SK-N-SH (cell line): ENCODE measurements around the gene FAM181A. TPM values are rescaled to one million over a fixed set of nuclear protein-coding genes. Genes with fewer than 3 reads are reported as not detected.

ENCODE experiments used
- CTCF ChIA-PET: fragments of 300-600, 350-600 bp; formaldehyde crosslinking; extraction: SDS; loops from one replicate; lab custom pipeline; 2021; lab: Yijun Ruan, JAX
- POLR2A ChIA-PET: fragments of 350-600 bp; sonication (Branson Sonifier 250); formaldehyde crosslinking; extraction: SDS; loops from one replicate; lab custom pipeline; 2020; ENCODE audit warnings: antibody characterized with exemption, inconsistent platforms; lab: Yijun Ruan, JAX
- DNase-seq: peaks from one replicate; pipeline ENCODE4 v3.0.0; 2012
- H2AFZ ChIP-seq: fragments of 200-600 bp; sonication (generic); 2 replicates; pipeline ENCODE4 v1.8.1; 2016; ENCODE audit warnings: antibody characterized with exemption, mild to moderate bottlenecking, low read depth
- H3F3A ChIP-seq: fragments of 200-600 bp; sonication (generic); replicated peaks from 2 replicates; pipeline ENCODE3; 2016; ENCODE audit warnings: antibody characterized with exemption, mild to moderate bottlenecking; ENCODE audit not compliant: insufficient read depth
- H3K27ac ChIP-seq, 2 experiments: fragments of 200-500 bp in 1 of 2; fragments of 200-600 bp in 1 of 2; sonication (Bioruptor generic) in 1 of 2; sonication (generic), shearing (Covaris generic) in 1 of 2; 2 replicates each; pipeline versions ENCODE4 v1.5.1 to v1.6.1; 2014 to 2016; ENCODE audit warnings: low read depth in 2 of 2, inconsistent platforms in 1 of 2, low read length in 1 of 2, mild to moderate bottlenecking in 1 of 2, mixed read lengths in 1 of 2
- H3K27me3 ChIP-seq: fragments of 200-600 bp; sonication (generic), shearing (Covaris generic); 2 replicates; pipeline ENCODE4 v1.6.1; 2016; ENCODE audit warnings: mixed run types; ENCODE audit not compliant: insufficient read depth
- H3K36me3 ChIP-seq, 2 experiments: fragments of 200-500 bp in 1 of 2; fragments of 200-600 bp in 1 of 2; sonication (Bioruptor generic) in 1 of 2; sonication (generic) in 1 of 2; replicated peaks in 1 of 2; 2 replicates each; pipeline versions ENCODE3 to v1.5.1; 2014 to 2016; ENCODE audit warnings: low read length in 1 of 2, mild to moderate bottlenecking in 1 of 2; ENCODE audit not compliant: insufficient read depth in 2 of 2, control insufficient read depth in 1 of 2
- H3K4me1 ChIP-seq, 2 experiments: fragments of 200-500 bp in 1 of 2; fragments of 200-600 bp in 1 of 2; sonication (Bioruptor generic) in 1 of 2; sonication (generic), shearing (Covaris generic) in 1 of 2; 2 replicates each; pipeline versions ENCODE4 v1.5.1 to v1.6.1; 2014 to 2016; ENCODE audit warnings: low read depth in 1 of 2, low read length in 1 of 2, mixed run types in 1 of 2; ENCODE audit not compliant: insufficient read depth in 2 of 2, control insufficient read depth in 1 of 2
- H3K4me2 ChIP-seq: fragments of 200-600 bp; sonication (generic), shearing (Covaris generic); 2 replicates; pipeline ENCODE4 v1.6.1; 2017; ENCODE audit warnings: mixed run types
- H3K4me3 ChIP-seq, 2 experiments: fragments of 200-500 bp in 1 of 2; fragments of 200-600 bp in 1 of 2; sonication (Bioruptor generic) in 1 of 2; sonication (generic), shearing (Covaris generic) in 1 of 2; 2 replicates each; pipeline versions ENCODE4 v1.5.1 to v1.8.1; 2014 to 2016; ENCODE audit warnings: low read depth in 2 of 2, inconsistent platforms in 1 of 2, low read length in 1 of 2, mild to moderate bottlenecking in 1 of 2, mixed read lengths in 1 of 2, moderate library complexity in 1 of 2
- H3K79me2 ChIP-seq: fragments of 200-600 bp; sonication (generic); 2 replicates; pipeline ENCODE4 v1.8.1; 2017; ENCODE audit warnings: mild to moderate bottlenecking; ENCODE audit not compliant: insufficient read depth
- H3K9ac ChIP-seq: fragments of 200-600 bp; sonication (generic); 2 replicates; pipeline ENCODE4 v1.6.1; 2017; ENCODE audit warnings: mixed run types
- H3K9me2 ChIP-seq: fragments of 200-600 bp; sonication (generic); 2 replicates; pipeline ENCODE4 v1.6.1; 2017; ENCODE audit warnings: mixed run types
- H3K9me3 ChIP-seq: fragments of 200-600 bp; sonication (generic); 2 replicates; pipeline ENCODE4 v1.6.1; 2017; ENCODE audit warnings: mixed run types, mild to moderate bottlenecking, moderate library complexity
- H4K20me1 ChIP-seq: fragments of 200-600 bp; sonication (generic); 2 replicates; pipeline ENCODE4 v1.6.1; 2017; ENCODE audit warnings: mild to moderate bottlenecking, mixed run types; ENCODE audit not compliant: insufficient read depth
- CHD2 ChIP-seq: fragments of 150-350 bp; IDR thresholded peaks from 2 replicates; pipeline ENCODE4 v1.6.1; 2018; ENCODE audit warnings: low read length; ENCODE audit not compliant: partially characterized antibody
- ELF1 ChIP-seq: IDR thresholded peaks from 2 replicates; pipeline ENCODE4 v1.4.0; 2012
- EP300 ChIP-seq, 2 experiments: IDR thresholded peaks; 2 replicates each; pipeline versions ENCODE4 v1.4.0 to v1.6.1; 2012; ENCODE audit warnings: borderline replicate concordance in 1 of 2, low read depth in 1 of 2, low read length in 1 of 2
- FOXJ3 ChIP-seq: sonication (generic); formaldehyde crosslinking; IDR thresholded peaks from 2 replicates; pipeline ENCODE4 v1.5.1; 2020; ENCODE audit warnings: mild to moderate bottlenecking, missing genetic modification reagents
- IRF3 ChIP-seq: fragments of 150-350 bp; IDR thresholded peaks from 2 replicates; pipeline ENCODE4 v1.6.1; 2016; ENCODE audit warnings: mild to moderate bottlenecking, low read depth, low read length
- JUND ChIP-seq: IDR thresholded peaks from 2 replicates; pipeline ENCODE4 v1.4.0; 2012
- MAX ChIP-seq: IDR thresholded peaks from 2 replicates; pipeline ENCODE4 v1.4.0; 2012; ENCODE audit warnings: low read depth
- MXI1 ChIP-seq: IDR thresholded peaks from 2 replicates; pipeline ENCODE4 v1.6.1; 2012; ENCODE audit warnings: mild to moderate bottlenecking, low read depth, low read length, improper control_type of control experiment
- NRF1 ChIP-seq: IDR thresholded peaks from 2 replicates; pipeline ENCODE4 v1.6.1; 2012; ENCODE audit warnings: low read depth, mild to moderate bottlenecking, low read length
- POLR2AphosphoS5 ChIP-seq: IDR thresholded peaks from 2 replicates; pipeline ENCODE4 v1.6.1; 2012; ENCODE audit warnings: low read depth, low read length
- RAD21 ChIP-seq: IDR thresholded peaks from 2 replicates; pipeline ENCODE4 v1.6.1; 2012; ENCODE audit warnings: mild to moderate bottlenecking, low read length
- RCOR1 ChIP-seq: fragments of 150-350 bp; IDR thresholded peaks from 2 replicates; pipeline ENCODE4 v1.6.1; 2017; ENCODE audit warnings: antibody characterized with exemption, low read length
- RFX5 ChIP-seq: IDR thresholded peaks from 2 replicates; pipeline ENCODE4 v1.6.1; 2012; ENCODE audit warnings: mild to moderate bottlenecking, improper control_type of control experiment, low read length
- SMC3 ChIP-seq: IDR thresholded peaks from 2 replicates; pipeline ENCODE4 v1.6.1; 2012; ENCODE audit warnings: low read depth, low read length, improper control_type of control experiment
- TAF1 ChIP-seq: IDR thresholded peaks from 2 replicates; pipeline ENCODE4 v1.6.1; 2012; ENCODE audit warnings: low read depth, mild to moderate bottlenecking, low read length, moderate library complexity, borderline replicate concordance
- TCF12 ChIP-seq: IDR thresholded peaks from 2 replicates; pipeline ENCODE4 v1.4.0; 2012
- TEAD4 ChIP-seq: IDR thresholded peaks from 2 replicates; pipeline ENCODE4 v1.4.0; 2012; ENCODE audit warnings: mild to moderate bottlenecking, borderline replicate concordance; ENCODE audit not compliant: insufficient read depth
- USF2 ChIP-seq: fragments of 150-350 bp; IDR thresholded peaks from 2 replicates; pipeline ENCODE4 v1.6.1; 2017; ENCODE audit warnings: antibody characterized with exemption, low read length, low read depth, borderline replicate concordance
- WGBS: methylation state at CpG from one replicate; pipeline ENCODE4 v1.1.6; 2017; ENCODE audit warnings: low lambda C conversion rate; 5-methylcytosine and 5-hydroxymethylcytosine counted together
- polyA plus RNA-seq, 3 experiments: library from polyadenylated mRNA; depleted of rRNA; stranded (reverse); fragments of >200 nt; gene quantifications; 2 replicates each; pipeline ENCODE4 v1.2.3, GENCODE V29; 2012

Gene FAM181A
- polyA plus RNA-seq, 1 of the 3 experiments (the other 2 are of a cell fraction), result not detected

- TF ChIP-seq RAD21 (no peak), EP300 (IDR thresholded peaks at IDR 0.05; ENCODE audit: borderline replicate concordance in 1 of 2, low read depth in 1 of 2, low read length in 1 of 2) (peak in 1 of 2 experiments; percentile 88; a peak in 1 of 4 replicates), RCOR1 (no peak), JUND (peak; percentile 92)
These were observed 32.3 kb downstream of the FAM181A start (continued) for GRCh38 chr14:93959239-93960107.

GRCh38 chr14:93960108-93960475, 32.9 kb downstream of the FAM181A start:
- no peak for TF ChIP-seq ELF1
- TF ChIP-seq MXI1, result no peak
- TF ChIP-seq CHD2, result no peak
- no peak for TF ChIP-seq FOXJ3 (CRISPR knock-in tag)
- TF ChIP-seq USF2, result no peak
- TF ChIP-seq SMC3, result no peak
- TF ChIP-seq TCF12, result no peak
- no peak for TF ChIP-seq TAF1
- TF ChIP-seq MAX, result no peak
- TF ChIP-seq RCOR1, result no peak
- Histone ChIP-seq H3K9ac (no peak overlapping the region; the same call in 1 of the 2 replicates), H3K9me2 (no peaks in the 10 kb centered on the region), H3K4me2 (no peak overlapping the region), H3K36me3 (no peaks in the 10 kb centered on the region), H3K4me1 (peaks cover 3 to 16% of the 10 kb centered on the region in 2 experiments; a peak in 2 of 4 replicates), H3K27ac (peak overlapping the region in 1 of 2 experiments; percentile 88; a peak in 2 of 4 replicates), H3K4me3 (no peak overlapping the region), H3K9me3 (no peaks in the 10 kb centered on the region), H2AFZ (no peak overlapping the region; the same call in 1 of the 2 replicates), H3F3A (peaks cover 18% of the 10 kb centered on the region), H3K27me3 (no peaks in the 10 kb centered on the region), H3K79me2 (no peaks in the 10 kb centered on the region), H4K20me1 (no peaks in the 10 kb centered on the region)
- DNase-seq, result no peak
- ChIA-PET POLR2A (no interaction called here), CTCF (interaction anchor here (1.0 to 2.3 kb wide), 5 partner anchors 11 to 176 kb away, joined by 3 to 10 read pairs (median 4); no protein-coding TSS in a partner anchor)

- Histone ChIP-seq H3K36me3 (no peaks in the 10 kb centered on the region), H3K27me3 (no peaks in the 10 kb centered on the region), H3K9ac (no peak overlapping the region), H3K4me2 (no peak overlapping the region), H3K79me2 (no peaks in the 10 kb centered on the region), H3K9me3 (no peaks in the 10 kb centered on the region), H3K27ac (no peak overlapping the region), H3K4me1 (peaks cover 3 to 19% of the 10 kb centered on the region in 2 experiments; a peak in 2 of 4 replicates), H3K4me3 (no peak overlapping the region)
- no peak for DNase-seq
- CTCF ChIA-PET, result interaction anchor here (1.0 to 2.3 kb wide), 5 partner anchors 10 to 176 kb away, joined by 3 to 10 read pairs (median 4); no protein-coding TSS in a partner anchor
- TF ChIP-seq RAD21, result no peak
- TF ChIP-seq IRF3, result no peak
- no peak for TF ChIP-seq NRF1
- no peak for TF ChIP-seq RFX5
- TF ChIP-seq TEAD4, result no peak
- TF ChIP-seq POLR2AphosphoS5, result no peak
- TF ChIP-seq, all 33 proteins: peak for 0
- no peak overlapping the region for H2AFZ ChIP-seq
- 100% methylated on average over 3 of the region's 3 CpGs for WGBS
- H3K9me2 ChIP-seq, result no peaks in the 10 kb centered on the region
- H4K20me1 ChIP-seq, result no peaks in the 10 kb centered on the region
- H3F3A ChIP-seq, result peaks cover 25% of the 10 kb centered on the region
- POLR2A ChIA-PET, result no interaction called here
These were observed 33.8 kb downstream of the FAM181A start for GRCh38 chr14:93960774-93961438.
